WTC11 (cell line): ENCODE measurements around the gene PIM2.
A peak's percentile ranks its signal among the peaks of the same experiment; 100 is the strongest.

ENCODE experiments used
- CTCF ChIP-seq: fragments of 200-600 bp; IDR thresholded peaks from 2 replicates; pipeline ENCODE4 v1.8.0; 2022; ENCODE audit warnings: antibody characterized with exemption
- ELF4 ChIP-seq: sonication (generic); formaldehyde crosslinking; IDR thresholded peaks from 2 replicates; pipeline ENCODE4 v1.8.1; 2022; ENCODE audit warnings: low read depth, mild to moderate bottlenecking, moderate library complexity, missing genetic modification reagents
- ESRRA ChIP-seq: sonication (generic); formaldehyde crosslinking; IDR thresholded peaks from 2 replicates; pipeline ENCODE4 v1.8.1; 2022; ENCODE audit warnings: mild to moderate bottlenecking, missing genetic modification reagents, borderline replicate concordance
- MXD4 ChIP-seq: fragments of 250-450 bp; sonication (Bioruptor Pico); IDR thresholded peaks from 2 replicates; pipeline ENCODE4 v1.8.0; 2021; ENCODE audit warnings: mild to moderate bottlenecking, moderate library complexity, borderline replicate concordance
- TP53 ChIP-seq: sonication (generic); formaldehyde crosslinking; IDR thresholded peaks from 2 replicates; pipeline ENCODE4 v1.8.1; 2023; ENCODE audit warnings: mild to moderate bottlenecking, missing genetic modification reagents
- ZNF121 ChIP-seq: sonication (generic); formaldehyde crosslinking; IDR thresholded peaks from 2 replicates; pipeline ENCODE4 v1.8.0; 2023; ENCODE audit warnings: missing genetic modification reagents
- ZNF263 ChIP-seq: sonication (generic); formaldehyde crosslinking; IDR thresholded peaks from 2 replicates; pipeline ENCODE4 v1.8.1; 2022; ENCODE audit warnings: low read depth, mild to moderate bottlenecking, moderate library complexity, missing genetic modification reagents
- ZNF425 ChIP-seq: fragments of 250-450 bp; sonication (Bioruptor Pico); conservative IDR thresholded peaks from 2 replicates; pipeline ENCODE4 v1.9.0; 2021; ENCODE audit warnings: mild to moderate bottlenecking
- ZNF671 ChIP-seq: fragments of 250-450 bp; sonication (Bioruptor Pico); IDR thresholded peaks from 2 replicates; pipeline ENCODE4 v1.8.0; 2021; ENCODE audit warnings: mild to moderate bottlenecking
- TF ChIP-seq, protein P1 (sequence below): sonication (generic); formaldehyde crosslinking; IDR thresholded peaks from 2 replicates; pipeline ENCODE4 v1.8.0; 2022; ENCODE audit warnings: missing genetic modification reagents
- TF ChIP-seq, protein P2 (sequence below): sonication (generic); formaldehyde crosslinking; IDR thresholded peaks from 2 replicates; pipeline ENCODE4 v1.8.1; 2022; ENCODE audit warnings: low read depth, mild to moderate bottlenecking, moderate library complexity, missing genetic modification reagents, borderline replicate concordance

- TF ChIP-seq MXD4 (CRISPR knock-in tag) (no peak), ZNF671 (CRISPR knock-in tag) (peak; percentile 58; the same call in 1 of the 2 replicates), CTCF (no peak), ZNF121 (CRISPR knock-in tag) (no peak), ZNF425 (CRISPR knock-in tag) (peak; percentile 54; the same call in 1 of the 2 replicates), TP53 (CRISPR knock-in tag) (no peak), ESRRA (CRISPR knock-in tag) (0 out of 2 replicates have a peak, but pooled peaks have one; percentile 17), ZNF263 (CRISPR knock-in tag) (no peak), ELF4 (CRISPR knock-in tag) (no peak)
- TF ChIP-seq, protein P1, sequence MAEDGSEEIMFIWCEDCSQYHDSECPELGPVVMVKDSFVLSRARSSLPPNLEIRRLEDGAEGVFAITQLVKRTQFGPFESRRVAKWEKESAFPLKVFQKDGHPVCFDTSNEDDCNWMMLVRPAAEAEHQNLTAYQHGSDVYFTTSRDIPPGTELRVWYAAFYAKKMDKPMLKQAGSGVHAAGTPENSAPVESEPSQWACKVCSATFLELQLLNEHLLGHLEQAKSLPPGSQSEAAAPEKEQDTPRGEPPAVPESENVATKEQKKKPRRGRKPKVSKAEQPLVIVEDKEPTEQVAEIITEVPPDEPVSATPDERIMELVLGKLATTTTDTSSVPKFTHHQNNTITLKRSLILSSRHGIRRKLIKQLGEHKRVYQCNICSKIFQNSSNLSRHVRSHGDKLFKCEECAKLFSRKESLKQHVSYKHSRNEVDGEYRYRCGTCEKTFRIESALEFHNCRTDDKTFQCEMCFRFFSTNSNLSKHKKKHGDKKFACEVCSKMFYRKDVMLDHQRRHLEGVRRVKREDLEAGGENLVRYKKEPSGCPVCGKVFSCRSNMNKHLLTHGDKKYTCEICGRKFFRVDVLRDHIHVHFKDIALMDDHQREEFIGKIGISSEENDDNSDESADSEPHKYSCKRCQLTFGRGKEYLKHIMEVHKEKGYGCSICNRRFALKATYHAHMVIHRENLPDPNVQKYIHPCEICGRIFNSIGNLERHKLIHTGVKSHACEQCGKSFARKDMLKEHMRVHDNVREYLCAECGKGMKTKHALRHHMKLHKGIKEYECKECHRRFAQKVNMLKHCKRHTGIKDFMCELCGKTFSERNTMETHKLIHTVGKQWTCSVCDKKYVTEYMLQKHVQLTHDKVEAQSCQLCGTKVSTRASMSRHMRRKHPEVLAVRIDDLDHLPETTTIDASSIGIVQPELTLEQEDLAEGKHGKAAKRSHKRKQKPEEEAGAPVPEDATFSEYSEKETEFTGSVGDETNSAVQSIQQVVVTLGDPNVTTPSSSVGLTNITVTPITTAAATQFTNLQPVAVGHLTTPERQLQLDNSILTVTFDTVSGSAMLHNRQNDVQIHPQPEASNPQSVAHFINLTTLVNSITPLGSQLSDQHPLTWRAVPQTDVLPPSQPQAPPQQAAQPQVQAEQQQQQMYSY (CRISPR knock-in tag): no peak
- TF ChIP-seq, protein P2, sequence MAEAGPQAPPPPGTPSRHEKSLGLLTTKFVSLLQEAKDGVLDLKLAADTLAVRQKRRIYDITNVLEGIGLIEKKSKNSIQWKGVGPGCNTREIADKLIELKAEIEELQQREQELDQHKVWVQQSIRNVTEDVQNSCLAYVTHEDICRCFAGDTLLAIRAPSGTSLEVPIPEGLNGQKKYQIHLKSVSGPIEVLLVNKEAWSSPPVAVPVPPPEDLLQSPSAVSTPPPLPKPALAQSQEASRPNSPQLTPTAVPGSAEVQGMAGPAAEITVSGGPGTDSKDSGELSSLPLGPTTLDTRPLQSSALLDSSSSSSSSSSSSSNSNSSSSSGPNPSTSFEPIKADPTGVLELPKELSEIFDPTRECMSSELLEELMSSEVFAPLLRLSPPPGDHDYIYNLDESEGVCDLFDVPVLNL (CRISPR knock-in tag): no peak
These were observed 7.2 kb downstream of the PIM2 start, which contains the start of gene SLC35A2 for GRCh38 chrX:48911412-48912182.
